ENCODE data around the gene CEP43. TPM values are rescaled to one million over a fixed set of nuclear protein-coding genes. Genes with fewer than 3 reads are reported as not detected.

CEP43 gene
- total RNA-seq, 8 experiments from 2014 or later = 9.3 to 28.4 (median 21.1) TPM

DNA sequence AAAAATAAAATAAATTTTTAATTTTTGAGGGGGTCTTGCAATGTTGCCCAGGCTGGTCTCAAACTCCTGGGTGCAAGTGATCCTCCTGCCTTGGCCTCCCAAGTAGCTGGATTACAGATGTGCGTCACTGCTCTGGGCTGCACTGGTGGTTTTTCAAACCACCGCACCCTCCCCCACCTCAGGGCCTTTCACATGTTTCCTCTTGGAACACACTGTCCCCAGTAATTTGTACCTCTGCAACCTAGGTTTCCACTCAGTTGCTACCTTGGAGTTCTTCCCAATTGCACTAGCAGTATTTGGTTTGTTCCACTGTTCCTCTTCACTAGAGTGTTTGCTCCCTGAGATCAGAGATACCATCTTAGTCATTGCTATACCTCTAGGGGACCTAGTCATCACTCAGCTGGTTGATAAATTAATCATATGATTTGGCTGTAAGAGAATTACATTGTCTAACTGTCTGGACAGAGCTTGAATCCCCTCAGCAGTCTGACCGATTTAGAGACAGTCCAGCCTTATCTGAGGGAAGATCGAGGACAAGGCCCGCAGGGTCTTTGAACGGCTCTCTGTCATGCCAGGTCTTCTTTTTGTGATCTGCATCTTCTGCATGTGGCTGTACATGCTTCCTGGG lies 32.0 kb downstream of the CEP43 start:
- no peak for ATAC-seq (replicated peaks in 6 of 8)
- Histone ChIP-seq H3K4me3 (no peak overlapping the region), H3K4me1 (replicated peaks in 1 of 2) (no peaks in the 10 kb centered on the region), H3K27ac (no peak overlapping the region)
- 75 to 100% (median 93%) methylated on average over 2 to 4 of the region's 6 CpGs; no CpG with 5 or more reads in 2 of the 10 experiments for WGBS, 10 experiments
- in situ Hi-C loops (cut with MboI; ENCODE audit: low pct_unique_long_range_greater_than_20kb in 2 of 9, low sequenced_read_pairs in 9 of 9, unreplicated experiment in 9 of 9) = no loop called here

DNA sequence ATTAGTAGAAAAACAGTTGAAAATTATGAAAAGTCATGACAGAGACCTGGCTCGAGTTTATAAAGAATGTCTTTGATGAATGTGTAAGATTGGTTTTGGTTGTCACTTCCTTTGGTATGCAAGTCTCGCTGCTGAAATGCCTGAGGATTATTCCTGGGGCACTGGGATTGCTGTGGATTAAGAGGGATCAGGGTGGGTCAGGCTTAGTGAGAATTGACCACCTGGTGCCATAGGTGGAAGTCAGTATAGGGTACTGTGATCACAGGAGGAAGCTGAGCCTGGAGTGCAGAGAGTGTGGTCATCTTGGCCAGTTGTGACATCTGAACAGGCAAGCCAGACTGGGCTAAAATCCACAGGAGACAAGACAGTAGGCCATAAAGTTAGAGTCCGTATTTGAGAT lies 34.9 kb downstream of the CEP43 start:
- in situ Hi-C loops (cut with MboI; ENCODE audit: low pct_unique_long_range_greater_than_20kb in 2 of 9, low sequenced_read_pairs in 9 of 9, unreplicated experiment in 9 of 9) = no loop called here
- WGBS, 10 experiments = 91 to 100% (median 95%) methylated on average over 1 to 3 of the region's 3 CpGs; no CpG with 5 or more reads in 3 of the 10 experiments
- no peak overlapping the region for H3K4me3 ChIP-seq
- H3K27ac ChIP-seq = no peak overlapping the region
- no peak for ATAC-seq (replicated peaks in 6 of 8)
- no peaks in the 10 kb centered on the region for H3K4me1 ChIP-seq (replicated peaks in 1 of 2)

DNA sequence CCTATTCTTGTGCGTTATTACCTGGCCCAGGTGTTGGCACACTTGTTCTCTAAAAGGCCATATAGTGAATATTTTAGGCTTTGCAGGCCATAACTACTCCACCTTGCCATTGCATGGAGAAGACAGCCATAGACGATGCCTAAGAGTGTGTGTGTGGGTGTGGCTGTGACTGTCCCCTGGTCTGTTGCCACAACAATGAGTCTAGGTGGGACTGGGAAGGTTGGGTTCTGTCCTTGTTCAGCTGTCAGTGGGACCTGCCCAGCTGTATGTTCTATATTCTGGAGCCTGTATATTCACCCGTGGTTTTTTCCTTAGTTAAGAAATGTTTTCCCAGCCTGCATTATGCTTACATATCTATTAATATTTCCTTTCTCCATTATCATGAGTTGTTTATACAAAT lies 38.6 kb downstream of the CEP43 start:
- in situ Hi-C loops (cut with MboI; ENCODE audit: low pct_unique_long_range_greater_than_20kb in 2 of 9, low sequenced_read_pairs in 9 of 9, unreplicated experiment in 9 of 9) = no loop called here
- 85 to 100% (median 100%) methylated on average over 1 to 3 of the region's 3 CpGs; no CpG with 5 or more reads in 1 of the 10 experiments for WGBS, 10 experiments
- ATAC-seq (replicated peaks in 6 of 8) = peak in 1 of 8 experiments; percentile 39

DNA sequence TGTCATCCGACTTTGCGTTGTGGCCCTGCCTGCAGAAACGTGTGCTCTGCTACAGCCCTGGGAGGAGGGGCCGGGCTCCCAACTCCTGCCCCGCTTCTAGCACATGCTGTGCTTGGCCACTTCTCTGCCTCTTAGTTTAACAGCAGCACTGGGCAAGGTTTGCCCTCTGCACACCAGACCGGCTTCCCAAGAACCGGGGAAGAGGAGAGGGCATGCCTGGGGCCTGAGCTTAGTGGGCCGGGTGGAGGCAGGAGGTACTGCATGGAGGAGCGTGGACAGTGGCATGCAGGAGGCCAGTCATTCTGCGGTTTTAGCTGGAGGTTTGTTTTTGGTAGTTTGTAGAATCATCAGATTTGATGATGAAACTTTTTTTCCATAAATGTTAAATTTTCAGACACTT lies 45.5 kb downstream of the CEP43 start:
- Histone ChIP-seq H3K4me1 (replicated peaks in 1 of 2) (no peaks in the 10 kb centered on the region), H3K27ac (no peak overlapping the region), H3K4me3 (no peak overlapping the region)
- in situ Hi-C loops (cut with MboI; ENCODE audit: low pct_unique_long_range_greater_than_20kb in 2 of 9, low sequenced_read_pairs in 9 of 9, unreplicated experiment in 9 of 9) = no loop called here
- WGBS, 10 experiments = 57 to 93% (median 70%) methylated on average over 3 to 5 of the region's 10 CpGs; no CpG with 5 or more reads in 6 of the 10 experiments
- ATAC-seq (replicated peaks in 6 of 8) = peak in 2 of 8 experiments; percentile 38 to 46

More for the DNA sequence above, 38.6 kb downstream of the CEP43 start:
- Histone ChIP-seq H3K27ac (no peak overlapping the region), H3K4me1 (replicated peaks in 1 of 2) (no peaks in the 10 kb centered on the region), H3K4me3 (no peak overlapping the region)

DNA sequence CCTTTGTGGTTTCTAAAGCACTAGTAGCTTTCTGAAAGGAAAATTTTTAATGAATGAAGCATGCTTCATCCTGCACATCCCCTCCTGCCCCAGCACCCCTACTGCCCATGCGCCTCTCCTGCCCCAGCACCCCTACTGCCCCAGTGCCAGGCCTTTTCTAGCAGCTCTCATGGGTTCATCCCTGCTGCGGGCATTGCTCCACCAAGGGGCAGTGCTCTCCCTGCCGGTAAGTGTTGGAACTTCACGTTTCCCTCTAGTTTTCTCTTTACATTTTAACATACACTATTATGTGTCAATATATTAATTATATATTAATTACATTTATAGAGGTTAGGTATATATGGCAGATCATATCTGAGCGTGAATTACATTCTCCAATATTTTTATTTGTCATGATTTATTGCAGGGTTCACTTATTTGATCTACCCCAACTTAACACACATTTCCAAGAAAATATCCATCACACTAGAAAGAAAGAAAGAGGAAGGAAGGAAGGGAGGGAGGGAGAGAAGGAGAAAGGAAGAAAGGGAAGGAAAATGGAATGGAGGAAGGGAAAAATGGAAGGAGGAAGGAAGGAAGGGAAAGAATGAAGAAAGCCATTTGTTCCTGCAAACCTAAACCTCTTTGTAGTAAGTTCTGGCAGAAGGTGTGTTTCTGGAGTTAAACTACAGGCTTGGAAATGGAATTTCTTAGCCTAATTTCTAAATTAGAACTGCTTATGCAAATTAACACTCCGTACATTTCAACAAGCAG lies 46.8 kb downstream of the CEP43 start:
- 56 to 100% (median 87%) methylated on average over 1 to 3 of the region's 6 CpGs; no CpG with 5 or more reads in 1 of the 10 experiments for WGBS, 10 experiments
- Histone ChIP-seq H3K4me3 (no peak overlapping the region), H3K4me1 (replicated peaks in 1 of 2) (no peaks in the 10 kb centered on the region), H3K27ac (no peak overlapping the region)
- no peak for ATAC-seq (replicated peaks in 6 of 8)
- in situ Hi-C loops (cut with MboI; ENCODE audit: low pct_unique_long_range_greater_than_20kb in 2 of 9, low sequenced_read_pairs in 9 of 9, unreplicated experiment in 9 of 9) = no loop called here

DNA sequence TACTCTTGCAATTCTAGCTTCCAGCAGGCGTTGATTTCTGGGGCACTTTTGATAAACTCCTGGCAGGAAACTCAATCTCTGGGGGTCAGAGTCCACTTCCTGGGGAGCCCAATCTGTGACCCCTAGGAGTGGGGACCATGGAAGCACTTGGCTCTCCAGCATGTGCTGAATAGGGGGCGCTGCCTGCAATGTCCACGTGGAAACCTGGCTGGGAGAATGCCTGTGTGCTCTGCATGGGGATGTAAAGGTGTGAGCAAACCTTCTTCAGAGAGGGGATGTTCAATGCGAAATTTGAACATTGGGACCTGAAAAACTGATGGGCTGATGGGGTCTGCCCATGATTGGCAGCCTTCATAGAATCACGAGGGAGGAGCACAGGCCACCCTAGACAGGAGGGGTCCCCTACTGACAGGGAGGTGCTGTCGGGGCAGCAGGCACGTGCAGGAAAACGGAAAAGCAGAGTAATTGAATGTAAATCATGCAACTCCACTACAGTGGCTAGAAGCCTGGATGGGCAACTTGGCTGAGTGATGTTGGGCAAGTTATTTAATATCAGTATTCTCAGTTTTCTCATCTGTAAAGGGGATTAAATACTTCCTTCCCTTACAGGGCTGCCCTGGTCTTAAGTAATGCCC lies 47.8 kb downstream of the CEP43 start:
- H3K27ac ChIP-seq = no peak overlapping the region
- no peaks in the 10 kb centered on the region for H3K4me1 ChIP-seq (replicated peaks in 1 of 2)
- in situ Hi-C loops (cut with MboI; ENCODE audit: low pct_unique_long_range_greater_than_20kb in 2 of 9, low sequenced_read_pairs in 9 of 9, unreplicated experiment in 9 of 9) = no loop called here
- no peak for ATAC-seq (replicated peaks in 6 of 8)
- 85 to 100% (median 93%) methylated on average over 1 to 8 of the region's 8 CpGs; no CpG with 5 or more reads in 3 of the 10 experiments for WGBS, 10 experiments
- H3K4me3 ChIP-seq = no peak overlapping the region

DNA sequence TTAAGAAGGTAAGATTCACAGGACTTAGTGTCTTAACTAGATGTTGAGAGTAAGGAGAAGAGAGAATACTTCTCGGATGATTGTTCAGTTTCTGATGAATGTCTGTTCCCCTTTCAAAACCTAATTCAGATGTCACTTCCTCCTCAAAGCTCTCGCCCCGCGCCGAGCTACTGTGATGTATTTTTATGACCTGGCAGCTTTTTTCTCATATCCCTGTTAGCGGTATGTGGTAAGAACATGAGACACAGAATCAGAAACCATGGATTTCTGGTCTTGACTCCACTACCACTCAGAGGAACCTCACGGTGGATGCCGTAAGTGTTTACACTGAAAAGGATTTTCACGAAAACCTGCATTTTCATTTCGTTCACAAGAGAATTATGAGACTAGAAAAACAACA lies 48.4 kb downstream of the CEP43 start:
- WGBS, 10 experiments = 87 to 100% (median 94%) methylated on average over 1 to 10 of the region's 10 CpGs
- in situ Hi-C loops (cut with MboI; ENCODE audit: low pct_unique_long_range_greater_than_20kb in 2 of 9, low sequenced_read_pairs in 9 of 9, unreplicated experiment in 9 of 9) = no loop called here
- Histone ChIP-seq H3K27ac (no peak overlapping the region), H3K4me3 (no peak overlapping the region), H3K4me1 (replicated peaks in 1 of 2) (no peaks in the 10 kb centered on the region)
- no peak for ATAC-seq (replicated peaks in 6 of 8)

Other genes with a start within 250 kb of the CEP43 start
- gene RNASET2, start 42.8 kb upstream of the CEP43 start, total RNA-seq = 10 to 100 TPM; 12.9 to 55.2 (median 17.3) TPM
- gene CCR6, start 123.7 kb downstream of the CEP43 start, total RNA-seq = under 1 TPM in 3 of 8 experiments, not detected in 5; 0.08 to 0.28 (median 0.21) TPM
- gene GPR31, start 158.6 kb downstream of the CEP43 start, total RNA-seq = under 1 TPM in 3 of 8 experiments, not detected in 5; 0.18 to 0.28 (median 0.25) TPM

All from motor neuron (in vitro differentiated cells).